Raji (cell line): ENCODE measurements around the gene ANKIB1.

ENCODE experiments used
- POLR2A ChIP-seq: IDR thresholded peaks from 2 replicates; pipeline ENCODE4 v1.6.1; 2011; ENCODE audit warnings: low read depth, low read length, control low read depth; ENCODE audit not compliant: insufficient read depth

ANKIB1 gene

DNA sequence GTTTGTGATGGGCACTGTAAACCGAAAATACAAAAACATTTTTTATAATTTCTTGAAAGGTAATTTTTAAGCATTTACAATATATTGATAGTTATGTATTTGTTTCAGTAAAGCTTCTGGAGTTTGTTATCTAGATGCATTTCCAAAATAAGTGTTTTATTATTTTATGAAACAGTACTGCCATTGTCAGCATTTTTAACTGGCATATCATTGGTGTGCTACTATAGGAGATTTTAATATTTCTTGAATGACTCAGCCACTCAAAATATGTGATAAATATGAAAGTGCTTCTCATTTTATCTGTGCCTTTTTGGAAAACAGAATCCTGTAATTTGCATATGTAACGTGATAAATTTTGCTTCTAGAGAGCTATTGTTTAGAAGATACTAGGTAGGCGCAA is 97.9 kb downstream of the ANKIB1 start:
- TF ChIP-seq POLR2A: no peak

DNA sequence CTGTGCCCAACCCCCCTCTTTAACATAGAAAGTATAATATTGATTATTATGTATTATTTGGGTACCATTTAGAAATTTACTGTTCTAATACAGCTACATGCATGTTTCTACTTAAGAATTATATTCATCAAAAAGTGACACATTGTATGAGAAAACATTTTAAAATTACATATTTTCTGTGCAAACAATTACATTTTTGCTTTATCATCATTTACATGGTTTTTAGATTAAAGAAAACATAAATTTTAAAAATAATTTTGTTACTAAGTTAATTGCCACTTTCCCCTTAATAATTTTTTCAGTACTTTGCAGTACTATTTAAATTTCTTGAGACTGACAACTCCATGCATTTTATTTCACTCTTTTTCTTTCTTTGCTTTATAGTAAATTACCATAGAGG is 106.2 kb downstream of the ANKIB1 start:
- no peak for TF ChIP-seq POLR2A

DNA sequence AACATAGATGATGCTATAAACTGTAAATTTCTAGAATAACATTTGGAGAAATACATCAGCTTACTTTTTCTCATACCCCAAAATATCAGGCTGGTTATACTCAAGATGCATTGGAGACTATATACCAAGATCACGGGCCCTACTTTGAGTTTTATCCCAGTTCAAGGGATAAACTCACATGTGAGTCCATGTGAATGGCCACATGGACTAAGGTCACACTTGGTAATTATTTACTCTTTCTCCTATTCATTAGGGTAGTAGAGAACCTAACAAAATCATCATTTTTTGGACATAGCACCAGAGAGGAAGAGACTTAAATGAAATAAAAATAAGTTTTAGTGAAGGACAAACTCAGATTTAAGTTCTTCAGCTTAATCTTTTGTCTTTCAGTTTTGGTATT is 108.4 kb downstream of the ANKIB1 start:
- TF ChIP-seq POLR2A: no peak

DNA sequence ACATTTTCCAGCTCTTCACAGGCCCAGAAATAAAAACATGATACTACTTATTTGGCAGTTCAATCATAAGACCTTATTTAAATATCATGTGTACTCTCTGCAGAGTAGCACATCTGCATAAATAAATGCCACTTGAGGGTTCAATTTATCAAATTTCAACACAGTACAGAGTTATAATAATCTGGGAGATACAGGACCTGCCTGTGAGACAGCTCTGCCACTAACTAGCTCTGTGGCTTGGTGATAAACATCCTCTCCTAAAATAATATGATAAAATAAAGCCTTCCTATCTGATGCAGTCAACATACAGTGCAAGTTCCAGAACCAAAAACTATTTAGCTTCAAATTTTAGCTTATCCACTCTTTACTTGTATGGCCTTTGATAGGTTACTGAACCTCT is 110.6 kb downstream of the ANKIB1 start:
- no peak for TF ChIP-seq POLR2A

DNA sequence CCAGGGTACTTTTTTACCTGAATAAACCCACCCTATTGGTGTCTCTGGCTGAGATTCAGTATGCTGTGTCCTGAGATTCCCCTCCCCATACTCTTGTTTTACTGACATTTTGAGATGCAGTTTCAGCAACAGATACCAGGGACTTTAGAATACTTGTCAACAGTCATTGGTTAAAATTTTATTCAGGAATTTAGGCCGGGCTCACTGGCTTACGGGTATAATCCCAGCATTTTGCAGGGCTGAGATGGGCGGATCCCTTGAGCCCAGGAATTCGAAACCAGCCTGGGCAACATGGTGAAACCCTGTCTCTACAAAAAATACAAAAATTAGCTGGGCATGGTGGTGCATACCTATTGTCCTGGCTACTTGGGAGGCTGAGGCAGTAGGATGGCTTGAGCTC is 111.5 kb downstream of the ANKIB1 start:
- no peak for TF ChIP-seq POLR2A

DNA sequence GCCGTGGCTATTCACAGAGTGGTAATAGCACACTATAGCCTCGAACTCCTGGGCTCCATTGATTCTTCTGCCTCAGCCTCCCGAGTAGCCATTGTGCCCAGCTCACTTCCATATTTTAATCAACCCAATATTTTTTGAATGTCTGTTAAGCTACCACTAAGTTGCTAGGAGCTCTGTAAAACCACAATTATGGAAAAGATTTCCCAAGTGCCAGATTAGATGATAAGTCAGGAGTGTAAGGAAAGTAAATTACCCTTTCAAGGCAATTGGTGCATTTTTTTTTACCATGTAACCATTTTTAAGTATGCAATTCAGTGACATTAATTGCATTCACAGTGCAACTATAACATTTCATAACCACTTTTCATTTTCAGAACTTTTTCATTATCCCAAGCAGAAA is 114.0 kb downstream of the ANKIB1 start:
- no peak for TF ChIP-seq POLR2A

DNA sequence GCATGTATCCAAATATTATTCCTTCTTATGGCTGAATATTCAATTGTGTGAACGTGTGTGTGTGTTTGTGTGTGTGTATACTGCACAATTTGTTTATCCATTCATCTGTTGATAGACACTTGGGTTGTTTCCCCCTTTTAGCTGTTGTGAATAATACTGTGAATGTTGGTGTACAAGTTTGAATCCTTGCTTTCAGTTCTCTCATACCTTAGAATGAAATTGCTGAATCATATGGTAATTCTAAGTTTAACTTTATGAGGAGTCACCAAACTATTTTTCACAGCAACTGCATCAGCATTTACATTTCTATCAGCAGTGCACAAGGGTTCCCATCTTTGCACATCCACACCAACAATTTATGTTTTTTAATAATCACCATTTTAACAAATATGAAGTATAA is 114.6 kb downstream of the ANKIB1 start:
- no peak for TF ChIP-seq POLR2A

DNA sequence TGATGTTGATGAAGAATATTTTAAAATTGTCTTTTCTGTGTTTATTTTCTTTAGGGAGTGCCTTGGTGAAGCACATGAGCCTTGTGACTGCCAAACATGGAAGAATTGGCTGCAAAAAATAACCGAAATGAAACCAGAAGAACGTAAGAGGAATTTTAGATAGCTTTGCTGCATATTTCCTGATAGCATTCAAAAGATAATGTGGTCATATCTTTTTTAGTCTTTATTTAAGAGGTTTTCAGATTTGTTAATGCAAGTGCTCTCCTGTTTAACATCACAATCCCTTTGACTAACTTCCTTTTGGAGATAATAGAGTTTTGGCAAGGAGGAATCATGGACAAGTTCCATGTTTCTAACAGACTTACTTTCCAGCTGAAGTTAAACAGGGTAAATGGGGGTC is 116.4 kb downstream of the ANKIB1 start:
- TF ChIP-seq POLR2A: no peak

DNA sequence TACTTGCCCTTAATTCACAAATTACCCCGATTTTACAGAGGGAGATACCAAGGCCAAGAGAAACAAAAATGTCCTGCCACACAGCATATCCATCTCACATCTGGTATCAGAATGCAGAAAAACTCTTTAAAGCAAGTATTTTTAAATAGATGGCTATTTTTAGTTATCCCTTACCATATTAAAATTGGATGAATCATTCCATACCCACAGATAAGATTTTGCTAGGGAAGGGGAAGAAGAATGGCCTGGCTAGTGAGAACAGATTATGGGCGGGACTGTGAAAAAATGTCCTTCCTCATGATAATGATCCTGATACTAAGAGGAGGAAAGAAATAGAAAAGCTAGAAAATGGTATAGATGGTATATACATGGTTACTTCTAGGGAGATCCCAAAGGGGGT is 121.0 kb downstream of the ANKIB1 start:
- TF ChIP-seq POLR2A: no peak

DNA sequence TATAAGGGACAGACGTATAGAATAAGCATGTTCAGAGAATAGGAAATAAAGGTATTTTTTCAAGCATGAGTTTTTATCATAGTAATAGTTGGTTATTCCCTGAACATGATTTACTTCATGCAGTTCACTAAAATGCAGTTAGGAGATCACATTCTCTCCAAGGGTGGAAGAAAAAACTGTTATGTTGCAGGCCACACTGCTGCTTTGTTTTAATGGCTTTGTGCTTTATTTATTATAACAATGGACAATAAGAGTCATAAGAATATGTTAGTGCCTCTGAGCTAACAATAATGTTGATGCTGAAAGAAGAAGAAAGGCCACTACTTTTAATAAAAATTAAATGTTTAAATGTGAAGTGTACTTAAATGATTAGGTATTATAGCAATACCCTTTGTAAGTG is 123.0 kb downstream of the ANKIB1 start:
- no peak for TF ChIP-seq POLR2A

DNA sequence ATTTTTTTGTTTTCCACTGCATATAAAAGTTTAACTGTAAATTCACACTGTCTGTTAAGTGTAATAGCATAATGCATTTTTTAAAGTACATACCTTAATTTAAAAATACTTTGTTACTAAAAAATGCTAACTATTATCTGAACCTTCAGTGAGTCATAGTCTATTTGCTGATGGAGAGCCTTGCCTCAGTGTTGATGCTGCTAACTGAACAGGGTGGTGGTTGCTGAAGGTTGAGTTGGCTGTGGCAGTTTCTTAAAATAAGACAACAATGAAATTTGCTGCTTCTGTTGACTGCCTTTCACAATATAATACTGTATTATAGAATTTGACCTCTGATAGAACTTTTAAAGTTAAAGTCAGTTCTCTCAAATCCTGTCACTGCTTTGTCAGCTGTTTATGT is 129.2 kb downstream of the ANKIB1 start:
- TF ChIP-seq POLR2A: no peak

DNA sequence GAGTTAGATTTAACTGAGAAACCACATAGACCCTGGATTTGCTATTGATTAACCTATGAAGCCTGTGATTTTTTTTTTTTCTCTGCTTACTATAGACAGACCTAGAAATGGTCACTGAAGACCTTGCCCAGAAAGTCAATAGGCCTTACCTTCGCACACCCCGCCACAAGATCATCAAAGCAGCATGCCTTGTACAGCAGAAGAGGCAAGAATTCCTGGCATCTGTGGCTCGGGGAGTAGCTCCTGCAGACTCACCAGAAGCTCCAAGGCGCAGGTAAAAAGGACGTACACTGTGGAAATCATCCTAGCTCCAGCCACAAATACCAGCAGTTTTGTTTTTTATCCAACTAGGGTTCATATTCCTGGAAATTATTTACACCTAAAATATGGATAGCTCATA is 145.3 kb downstream of the ANKIB1 start:
- TF ChIP-seq POLR2A: no peak

DNA sequence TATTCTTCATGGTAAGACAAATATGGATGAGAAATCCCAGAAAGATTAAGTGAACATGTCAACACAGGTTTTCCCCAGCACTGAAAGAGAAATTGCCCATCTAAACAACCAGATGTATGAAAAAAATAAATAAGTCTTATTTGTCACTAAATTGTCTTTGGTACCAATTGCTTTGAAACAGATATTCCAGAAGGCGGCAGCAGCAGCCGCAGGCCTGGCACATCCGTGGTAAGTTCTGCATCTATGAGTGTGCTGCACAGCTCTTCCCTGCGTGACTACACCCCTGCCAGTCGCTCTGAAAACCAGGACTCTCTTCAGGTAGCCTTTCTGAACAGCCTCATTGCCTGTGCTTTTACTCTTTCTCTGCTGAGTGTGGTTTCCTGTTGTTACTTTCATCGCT is 151.8 kb downstream of the ANKIB1 start:
- no peak for TF ChIP-seq POLR2A

DNA sequence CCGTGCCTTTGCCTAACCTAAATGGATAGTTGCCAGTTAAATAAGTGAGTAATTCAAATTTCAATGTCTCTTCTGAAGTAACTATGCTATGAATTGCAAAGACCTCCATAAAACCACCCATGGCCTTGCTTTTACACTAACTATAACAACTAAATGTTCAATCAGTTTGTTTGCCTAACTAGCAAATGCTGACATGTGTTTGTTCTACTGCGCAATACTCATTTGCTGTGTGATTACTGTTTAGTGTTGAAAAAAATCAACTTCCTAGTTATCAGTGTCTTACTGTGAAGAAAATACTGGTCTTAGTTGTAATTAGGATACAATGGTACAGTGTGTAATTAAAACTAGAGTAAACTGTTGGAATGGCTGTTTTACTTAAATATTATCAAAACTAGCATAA is 154.2 kb downstream of the ANKIB1 start:
- TF ChIP-seq POLR2A: no peak

DNA sequence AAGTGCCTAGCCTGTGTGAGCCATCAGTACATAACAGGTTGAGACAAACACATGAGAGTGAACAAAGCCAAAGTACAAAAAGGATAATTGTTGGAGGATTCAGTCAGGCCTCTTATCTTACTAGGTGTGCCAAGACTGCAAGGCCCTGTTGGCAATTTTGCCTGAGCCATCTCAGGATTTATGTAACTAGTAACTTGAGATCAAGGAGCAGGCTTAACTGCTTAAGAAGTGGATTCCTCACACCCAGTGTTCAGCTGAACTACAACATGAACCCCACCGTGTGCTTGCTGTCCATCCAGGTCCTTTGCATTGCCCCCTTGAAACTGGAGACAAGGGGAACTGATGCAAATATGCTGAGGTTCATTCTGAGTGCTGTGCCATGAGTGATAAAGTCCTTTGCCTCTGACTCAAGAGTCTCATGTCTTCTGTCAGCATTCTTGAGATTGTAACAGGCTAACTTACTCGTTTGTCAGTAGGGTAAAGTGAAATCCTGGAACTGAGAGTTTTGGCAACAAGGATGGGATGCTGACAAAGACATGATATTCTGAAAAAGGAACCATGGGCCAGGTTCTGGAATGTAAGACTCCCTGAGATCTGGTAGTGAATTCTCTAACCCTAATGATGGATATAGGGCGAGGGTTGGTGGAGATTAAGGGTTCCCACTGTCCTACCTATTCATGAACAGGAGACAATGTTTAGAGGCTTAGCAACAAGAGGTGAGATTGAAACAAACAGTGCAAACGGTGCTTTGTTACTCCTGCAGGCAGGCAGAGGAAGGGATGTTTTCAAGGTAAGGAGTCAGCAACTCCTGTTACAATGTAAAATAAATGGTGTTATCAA is 157.4 kb downstream of the ANKIB1 start:
- TF ChIP-seq POLR2A: no peak

DNA sequence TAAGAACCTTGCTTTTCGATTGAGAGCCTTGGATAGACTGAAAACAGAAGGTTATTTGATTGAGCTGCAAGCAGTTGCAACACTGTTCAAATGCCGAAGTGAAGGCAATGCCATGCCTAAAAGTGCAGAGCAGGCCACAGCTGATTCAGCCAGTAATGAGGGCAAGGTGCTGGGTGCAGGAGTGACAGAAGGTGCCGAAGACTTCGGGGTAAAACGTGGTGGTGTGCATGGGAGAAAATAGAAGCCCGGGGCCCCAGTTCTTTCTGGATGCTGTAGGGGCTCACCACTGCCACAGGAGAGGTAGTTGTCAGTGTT is 157.9 kb downstream of the ANKIB1 start:
- no peak for TF ChIP-seq POLR2A

DNA sequence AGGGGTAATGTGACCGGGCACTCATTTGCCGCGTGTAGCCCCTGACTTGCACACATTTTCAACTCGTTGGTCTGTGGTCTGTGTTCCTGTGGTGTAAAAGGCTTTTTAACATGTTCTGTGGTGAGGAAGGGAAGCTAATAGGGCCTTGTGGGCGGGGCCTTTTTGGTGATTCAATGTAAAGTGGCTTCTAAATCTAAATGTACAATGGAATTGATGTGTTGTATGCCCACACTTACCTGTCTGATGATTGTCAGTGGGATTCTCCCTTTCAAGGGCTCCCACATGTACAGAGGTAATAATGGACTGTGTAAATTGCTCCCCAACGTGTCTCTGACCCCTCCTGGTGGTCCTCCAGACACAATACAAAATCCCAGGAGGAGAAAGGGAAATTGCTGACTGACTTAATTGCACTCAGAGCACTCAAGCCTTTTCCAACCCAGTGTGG is 158.4 kb downstream of the ANKIB1 start:
- TF ChIP-seq POLR2A: no peak

DNA sequence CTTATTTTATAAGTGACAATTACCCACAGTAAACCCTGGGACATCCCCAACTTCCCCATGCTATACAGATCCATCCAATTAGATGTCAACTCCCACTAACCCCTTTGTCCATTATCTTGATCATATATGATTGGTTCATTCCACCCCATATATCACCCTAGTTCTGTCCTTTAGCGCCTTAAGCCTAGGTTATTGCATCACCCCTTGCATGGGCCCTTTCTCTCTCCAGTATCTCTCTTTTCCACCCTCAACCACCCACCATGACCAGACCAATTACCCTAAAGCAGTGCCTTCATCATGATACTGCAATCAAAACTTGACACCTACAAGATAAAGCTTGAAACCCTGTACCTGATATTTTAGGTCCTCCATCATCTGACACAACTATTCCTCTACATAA is 163.6 kb downstream of the ANKIB1 start:
- TF ChIP-seq POLR2A: no peak

DNA sequence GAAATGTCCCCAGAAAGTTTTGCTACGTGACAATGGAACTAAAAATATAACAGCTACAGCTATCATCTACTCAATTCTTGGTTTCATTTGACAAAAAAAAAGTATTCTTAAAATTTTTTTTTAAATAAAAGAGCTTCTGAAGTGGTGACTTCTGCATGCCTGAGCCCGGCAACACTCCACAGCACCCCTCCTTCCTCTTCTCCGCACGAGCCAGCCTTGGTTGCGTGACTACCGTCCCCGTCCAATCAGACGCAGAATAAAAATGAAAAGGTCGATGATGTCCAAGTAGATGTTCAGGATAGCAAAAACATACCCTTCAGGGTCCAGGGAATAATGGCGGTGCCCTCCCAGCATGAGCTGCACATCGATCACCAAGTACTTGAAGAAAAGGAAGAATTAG is 167.0 kb downstream of the ANKIB1 start:
- no peak for TF ChIP-seq POLR2A
